GM23338 (cell line): ENCODE data around the gene PAM. TPM values are rescaled to one million over a fixed set of nuclear protein-coding genes. Genes with fewer than 3 reads are reported as not detected.

Experiments used
- CREB1 ChIP-seq: fragments of 250-450 bp; sonication (Bioruptor Pico); IDR thresholded peaks from 2 replicates; pipeline ENCODE4 v1.5.0; 2020; ENCODE audit warnings: low read depth, mild to moderate bottlenecking, moderate library complexity
- CTCF ChIP-seq, 2 experiments: fragments of 200-600 bp in 1 of 2; sonication (generic) in 1 of 2; conservative IDR thresholded peaks; 2 replicates each; pipeline versions ENCODE4 v1.5.1 to v1.6.1; 2016 to 2017; ENCODE audit warnings: antibody characterized with exemption in 2 of 2, low read depth in 2 of 2, mild to moderate bottlenecking in 2 of 2, moderate library complexity in 1 of 2
- ETS1 ChIP-seq: IDR thresholded peaks from 2 replicates; pipeline ENCODE4 v1.6.1; 2016; ENCODE audit warnings: antibody characterized with exemption
- JUNB ChIP-seq: IDR thresholded peaks from one replicate; pipeline ENCODE4 v1.6.1; 2016; ENCODE audit warnings: antibody characterized with exemption; ENCODE audit not compliant: unreplicated experiment
- NANOG ChIP-seq: IDR thresholded peaks from 2 replicates; pipeline ENCODE4 v1.6.1; 2016; ENCODE audit warnings: antibody characterized with exemption, borderline replicate concordance
- POLR2AphosphoS5 ChIP-seq: IDR thresholded peaks from 2 replicates; pipeline ENCODE4 v1.6.1; 2016; ENCODE audit warnings: antibody characterized with exemption, low read depth
- REST ChIP-seq: IDR thresholded peaks from one replicate; pipeline ENCODE4 v1.6.1; 2018; ENCODE audit warnings: antibody characterized with exemption; ENCODE audit not compliant: unreplicated experiment
- ZNF114 ChIP-seq: fragments of 250-450 bp; sonication (Bioruptor Pico); IDR thresholded peaks from 2 replicates; pipeline ENCODE4 v1.5.0; 2020; ENCODE audit warnings: mild to moderate bottlenecking, moderate library complexity
- ZNF331 ChIP-seq: fragments of 250-450 bp; sonication (Bioruptor Pico); IDR thresholded peaks from 2 replicates; pipeline ENCODE4 v1.5.0; 2020; ENCODE audit warnings: low read depth, mild to moderate bottlenecking, moderate library complexity
- ZNF462 ChIP-seq: fragments of 250-450 bp; sonication (Bioruptor Pico); IDR thresholded peaks from 2 replicates; pipeline ENCODE4 v1.5.0; 2020; ENCODE audit warnings: mild to moderate bottlenecking, moderate library complexity
- polyA plus RNA-seq: library from polyadenylated mRNA; unstranded; fragments of >200 nt; fragmentation: Nextera tagmentation; extraction: Ambion mirVana; gene quantifications from 2 replicates; pipeline ENCODE4 v1.2.1, GENCODE V29; 2016
- total RNA-seq: library from RNA; depleted of rRNA; stranded (reverse); fragments of >200 nt; shearing (Covaris generic); gene quantifications from 2 replicates; pipeline ENCODE4 v1.2.3, GENCODE V29; 2014

PAM gene
- total and polyA plus RNA-seq, 2 experiments from 2014 or later = 33.9 to 79.4 TPM

- TF ChIP-seq ZNF462 (CRISPR knock-in tag) = no peak
- no peak for TF ChIP-seq ZNF114 (CRISPR knock-in tag)
- TF ChIP-seq ZNF331 (CRISPR knock-in tag) = no peak
- no peak for TF ChIP-seq REST
- no peak for TF ChIP-seq ETS1
- TF ChIP-seq NANOG = no peak
- TF ChIP-seq CTCF (conservative IDR thresholded peaks at IDR 0.05; ENCODE audit: low read depth in 2 of 2) = no peak
- no peak for TF ChIP-seq JUNB
- no peak for TF ChIP-seq CREB1 (CRISPR knock-in tag)
- TF ChIP-seq POLR2AphosphoS5 = no peak
Observed at GRCh38 chr5:102787134-102787533, 32.0 kb downstream of the PAM start (continued).
